HG03442 (cell line): ENCODE data around the gene RAD54L.
A peak's percentile ranks its signal among the peaks of the same experiment; 100 is the strongest.
"Not testable (repeated sequence)": the region's sequence is repeated elsewhere in the genome, so short reads cannot be mapped to it uniquely, and the experiment has no call there.

Source experiments
- ATAC-seq: cut with Tn5 transposase; IDR thresholded peaks from one replicate; pipeline ENCODE4 v1.9.1; 2021; ENCODE audit warnings: mild to moderate bottlenecking, moderate library complexity; ENCODE audit not compliant: unreplicated experiment

RAD54L gene

GRCh38 chr1:46238865-46239264 is 8.7 kb upstream of the RAD54L start:
- ATAC-seq = not testable (repeated sequence)

- ATAC-seq = not testable (repeated sequence)
Measured at GRCh38 chr1:46241733-46242132, 5.8 kb upstream of the RAD54L start.

DNA sequence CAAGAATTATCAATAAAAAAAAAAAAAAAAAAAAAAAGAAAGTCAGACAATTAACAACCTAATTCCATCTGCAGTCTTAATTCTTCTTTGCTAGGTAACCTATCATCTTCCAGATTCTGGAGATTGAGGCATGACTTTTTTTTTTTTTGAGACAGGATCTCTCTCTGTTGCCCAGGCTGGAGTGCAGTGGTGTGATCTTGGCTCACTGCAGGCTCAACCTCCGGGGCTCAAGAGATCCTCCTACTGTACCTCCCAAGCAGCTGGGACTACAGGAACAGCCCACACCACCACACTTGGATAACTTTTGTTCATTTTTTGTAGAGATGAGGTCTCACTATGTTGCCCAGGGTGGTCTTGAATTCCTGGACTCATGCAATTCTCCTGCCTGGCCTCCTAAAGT is 4.6 kb upstream of the RAD54L start:
- no peak for ATAC-seq

DNA sequence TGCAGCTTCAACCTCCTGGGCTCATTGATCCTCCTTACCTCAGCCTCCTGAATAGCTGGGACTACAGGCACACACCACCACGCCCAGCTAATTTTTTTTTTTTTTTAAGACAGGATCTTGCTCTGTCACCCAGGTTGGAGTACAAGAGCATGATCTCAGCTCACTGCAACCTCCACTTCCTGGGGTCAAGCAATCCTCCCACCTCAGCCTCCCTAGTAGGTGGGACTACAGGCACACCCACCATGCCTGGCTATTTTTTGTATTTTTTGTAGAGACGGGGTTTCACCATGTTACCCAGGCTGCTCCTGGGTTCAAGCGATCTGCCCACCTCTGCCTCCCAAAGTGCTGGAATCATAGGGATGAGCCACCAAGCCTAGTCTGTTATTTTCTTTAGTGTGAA is 3.7 kb upstream of the RAD54L start:
- not testable (repeated sequence) for ATAC-seq

DNA sequence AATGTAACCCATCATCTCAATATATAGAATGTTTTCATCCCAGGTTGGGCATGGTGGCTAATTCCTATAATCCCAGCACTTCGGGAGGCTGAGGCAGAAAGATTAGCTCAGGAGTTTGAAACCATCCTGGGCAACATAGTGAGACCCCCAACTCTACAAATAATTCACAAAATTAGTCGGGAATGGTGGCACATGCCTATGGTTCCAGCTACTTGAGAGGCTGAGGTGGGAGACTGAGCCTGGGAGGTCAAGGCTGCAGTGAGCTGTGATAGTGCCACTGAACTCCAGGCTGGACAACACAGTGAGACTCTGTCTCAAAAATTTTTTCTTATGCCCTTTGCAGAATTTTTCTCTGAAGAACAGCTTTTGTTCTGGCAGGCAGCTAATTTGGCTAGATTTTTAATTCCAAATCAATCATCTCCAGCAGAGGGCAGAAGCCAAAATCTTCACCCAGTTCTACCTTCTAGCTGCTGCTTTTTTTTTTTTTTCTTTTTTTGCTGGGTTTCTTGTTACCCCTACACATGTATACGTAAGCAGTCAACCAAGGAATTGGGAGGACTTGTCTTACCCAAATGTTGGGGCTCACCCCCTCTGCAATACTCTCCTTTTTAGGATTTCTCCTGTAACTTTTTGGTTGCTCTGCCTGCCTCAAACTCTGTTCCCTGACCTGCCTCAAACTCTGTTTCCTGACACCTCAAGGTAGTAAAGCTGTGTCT is 2.7 kb upstream of the RAD54L start:
- ATAC-seq = no peak

DNA sequence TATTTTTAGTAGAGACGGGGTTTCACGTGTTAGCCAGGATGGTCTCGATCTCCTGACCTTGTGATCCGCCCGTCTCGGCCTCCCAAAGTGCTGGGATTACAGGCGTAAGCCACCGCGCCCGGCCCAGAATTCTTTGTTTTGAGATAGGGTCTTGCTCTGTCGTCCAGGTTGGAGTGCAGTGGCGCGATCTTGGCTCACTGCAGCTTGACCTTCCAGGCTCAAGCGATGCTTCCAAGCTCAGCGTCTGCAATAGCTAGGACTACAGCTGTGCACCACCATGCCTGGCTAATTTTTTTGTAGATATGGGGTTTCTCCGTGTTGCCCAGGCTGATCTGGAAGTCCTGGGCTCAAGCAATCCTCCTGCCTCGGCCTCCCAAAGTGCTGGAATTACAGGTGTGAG is 1.4 kb upstream of the RAD54L start:
- ATAC-seq = not testable (repeated sequence)

- peak; percentile 52 for ATAC-seq
Measured at GRCh38 chr1:46246548-46247435, 771 bp upstream of the RAD54L start.

GRCh38 chr1:46248122-46248920 is 758 bp downstream of the RAD54L start:
- ATAC-seq = no peak

GRCh38 chr1:46254668-46255067 is 7.1 kb downstream of the RAD54L start:
- ATAC-seq = no peak

- no peak for ATAC-seq
Measured at GRCh38 chr1:46256523-46256922, 9.0 kb downstream of the RAD54L start.

DNA sequence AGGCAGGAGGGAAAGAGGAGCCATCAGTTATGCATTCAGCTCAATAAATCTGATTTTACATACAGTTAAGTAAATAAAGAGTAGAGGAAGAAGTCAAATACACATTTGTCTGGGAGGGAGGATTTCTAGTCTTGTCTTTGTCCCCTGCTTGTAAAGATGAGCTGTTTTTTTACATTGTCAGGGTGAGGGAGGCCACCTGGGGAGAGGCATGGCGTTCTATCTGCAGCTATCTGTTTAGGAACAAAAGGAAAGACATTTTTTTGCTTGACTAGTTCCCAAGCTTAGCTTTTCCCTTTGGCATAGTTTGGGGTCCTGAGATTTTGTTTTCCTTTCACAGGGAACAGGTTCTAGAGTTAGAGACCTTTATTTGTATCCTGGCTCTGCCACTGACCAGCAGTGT is 14.9 kb downstream of the RAD54L start:
- no peak for ATAC-seq

DNA sequence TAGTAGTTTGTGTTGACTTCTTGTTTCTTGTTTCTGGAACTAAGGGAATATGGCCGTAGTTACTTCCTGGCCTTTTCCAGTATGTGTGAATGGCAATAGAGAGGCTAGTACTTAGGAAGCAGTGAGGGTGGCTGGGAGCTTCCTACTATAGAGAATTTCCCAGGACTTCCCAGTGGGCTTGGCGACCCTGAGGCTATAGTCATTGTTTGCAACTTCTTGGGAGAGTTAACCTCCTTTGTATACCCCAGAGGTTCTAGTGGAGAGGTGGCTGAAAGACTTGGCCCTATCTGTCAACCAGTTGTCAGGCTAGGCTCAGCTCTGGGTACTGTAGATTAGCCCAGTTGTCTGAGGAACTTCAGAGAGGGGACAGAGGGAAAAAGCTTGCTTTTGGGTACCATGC is 15.6 kb downstream of the RAD54L start:
- ATAC-seq = no peak

GRCh38 chr1:46268578-46268977 is 21.0 kb downstream of the RAD54L start:
- no peak for ATAC-seq

DNA sequence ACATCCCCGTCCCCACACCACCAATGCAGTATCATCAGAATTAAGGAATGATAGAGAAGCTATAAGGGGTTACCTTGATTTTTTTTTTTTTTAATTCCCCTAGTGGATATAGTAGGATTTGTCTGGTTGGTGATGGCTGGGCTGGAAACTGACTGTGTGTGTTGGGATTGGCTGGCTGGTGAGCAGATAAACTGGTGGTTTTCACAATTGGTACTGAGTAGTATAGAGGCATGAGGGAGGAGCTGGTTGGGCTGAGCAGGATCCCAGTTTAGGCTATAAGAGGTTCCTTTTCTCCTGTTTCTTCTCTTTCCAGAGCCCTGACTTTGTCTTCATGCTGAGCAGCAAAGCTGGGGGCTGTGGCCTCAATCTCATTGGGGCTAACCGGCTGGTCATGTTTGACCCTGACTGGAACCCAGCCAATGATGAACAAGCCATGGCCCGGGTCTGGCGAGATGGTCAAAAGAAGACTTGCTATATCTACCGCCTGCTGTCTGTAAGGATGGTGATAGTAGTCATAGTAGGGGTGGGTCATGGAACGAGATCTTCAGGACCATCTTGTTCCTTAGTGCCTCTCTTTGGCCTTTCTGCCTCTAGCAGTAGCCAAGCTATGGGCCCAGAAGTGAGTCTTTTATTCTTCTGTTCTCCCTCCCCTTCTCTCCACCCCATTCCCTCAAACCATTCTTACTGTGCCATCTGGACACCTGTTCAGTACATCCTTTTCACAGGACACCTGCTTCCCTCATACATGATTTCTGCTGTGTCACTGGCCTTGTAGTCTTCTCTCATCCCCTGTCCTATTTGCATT is 26.9 kb downstream of the RAD54L start:
- ATAC-seq = no peak

GRCh38 chr1:46275030-46275337 is 27.4 kb downstream of the RAD54L start:
- ATAC-seq = no peak

DNA sequence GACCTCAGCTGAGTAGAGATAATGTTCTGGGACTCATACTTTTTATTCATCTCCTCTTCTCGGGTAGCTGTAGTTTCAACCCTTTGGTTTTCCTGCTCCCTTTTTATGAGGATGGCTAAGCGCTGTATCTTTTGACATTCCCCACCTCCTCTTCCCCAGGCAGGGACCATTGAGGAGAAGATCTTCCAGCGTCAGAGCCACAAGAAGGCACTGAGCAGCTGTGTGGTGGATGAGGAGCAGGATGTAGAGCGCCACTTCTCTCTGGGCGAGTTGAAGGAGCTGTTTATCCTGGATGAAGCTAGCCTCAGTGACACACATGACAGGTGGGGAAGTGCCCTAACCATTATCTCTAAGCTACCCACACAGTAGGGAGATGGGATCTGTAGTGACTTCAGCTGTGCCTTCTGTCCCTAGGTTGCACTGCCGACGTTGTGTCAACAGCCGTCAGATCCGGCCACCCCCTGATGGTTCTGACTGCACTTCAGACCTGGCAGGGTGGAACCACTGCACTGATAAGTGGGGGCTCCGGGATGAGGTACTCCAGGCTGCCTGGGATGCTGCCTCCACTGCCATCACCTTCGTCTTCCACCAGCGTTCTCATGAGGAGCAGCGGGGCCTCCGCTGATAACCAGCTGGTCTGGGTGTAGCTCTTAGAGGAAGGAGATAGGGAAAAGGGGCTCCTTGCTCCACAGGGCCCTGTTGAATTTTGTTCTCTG is 30.3 kb downstream of the RAD54L start:
- ATAC-seq = no peak

GRCh38 chr1:46278807-46279206 is 31.2 kb downstream of the RAD54L start:
- ATAC-seq = no peak

GRCh38 chr1:46280092-46280491 is 32.5 kb downstream of the RAD54L start:
- ATAC-seq = no peak

GRCh38 chr1:46281021-46281420 is 33.5 kb downstream of the RAD54L start:
- no peak for ATAC-seq

- no peak for ATAC-seq
Measured at GRCh38 chr1:46284058-46284457, 36.5 kb downstream of the RAD54L start.
